NCI-H2171 (cell line): ENCODE results near the gene NME3.

Experiments used
- DNase-seq: peaks from one replicate; lab custom pipeline; 2025; lab: John Stamatoyannopoulos, UW

Gene NME3

DNA sequence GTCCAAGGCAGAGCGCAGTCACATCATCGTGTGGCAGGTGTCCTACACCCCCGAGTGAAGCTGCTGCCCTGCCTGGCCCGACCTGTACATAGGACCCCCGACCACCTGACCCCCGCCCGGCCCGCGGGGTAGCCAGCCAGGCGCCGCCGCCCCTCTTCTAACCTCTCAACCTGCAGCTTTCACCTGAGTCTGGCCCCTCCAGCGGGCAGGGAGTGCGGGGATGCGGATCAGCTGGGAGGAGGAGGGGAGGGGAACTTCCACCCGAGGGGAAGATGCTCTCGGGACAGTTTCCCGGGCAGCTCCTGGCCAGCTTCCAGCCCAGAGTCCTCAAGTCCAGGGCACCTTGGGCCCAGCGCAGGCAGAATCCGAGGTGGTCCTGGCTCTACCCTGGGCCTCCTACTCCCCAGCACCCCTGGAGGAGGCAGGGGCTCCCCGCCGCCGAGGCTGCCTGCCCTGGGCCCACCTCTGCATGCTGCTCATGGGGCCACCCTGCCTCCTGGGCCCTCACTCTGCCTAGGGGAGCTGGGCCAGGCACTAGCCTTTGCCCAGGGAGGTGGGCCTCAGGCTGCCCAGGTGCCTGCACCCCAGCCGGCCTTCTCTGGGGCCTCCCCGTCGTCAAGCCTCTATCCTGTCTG, 2.5 kb downstream of the NME3 start:
- DNase-seq: no peak

- DNase-seq: no peak
Observed at GRCh38 chr16:1768061-1768766, 3.1 kb downstream of the NME3 start.

- DNase-seq: no peak
Observed at GRCh38 chr16:1767116-1767994, 4.0 kb downstream of the NME3 start.

DNA sequence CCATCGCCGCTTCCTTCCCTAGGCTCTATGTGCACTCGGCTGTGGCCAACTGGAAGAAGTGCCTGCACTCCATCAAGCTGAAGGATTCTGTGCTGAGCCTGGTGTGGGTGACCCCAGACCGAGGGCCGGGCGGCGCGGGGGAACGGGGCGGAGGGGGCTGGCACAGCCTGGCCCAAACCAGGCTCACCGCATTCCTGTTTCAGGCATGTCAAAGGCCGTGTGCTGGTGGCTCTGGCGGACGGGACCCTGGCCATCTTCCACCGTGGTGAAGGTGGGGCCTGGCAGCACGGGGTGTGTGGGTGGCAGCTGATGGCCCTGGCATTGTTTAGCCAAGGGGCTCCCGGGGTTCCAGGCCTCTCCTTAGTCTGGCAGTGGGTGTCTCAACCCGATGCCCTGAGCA, 4.6 kb downstream of the NME3 start:
- DNase-seq: no peak

DNA sequence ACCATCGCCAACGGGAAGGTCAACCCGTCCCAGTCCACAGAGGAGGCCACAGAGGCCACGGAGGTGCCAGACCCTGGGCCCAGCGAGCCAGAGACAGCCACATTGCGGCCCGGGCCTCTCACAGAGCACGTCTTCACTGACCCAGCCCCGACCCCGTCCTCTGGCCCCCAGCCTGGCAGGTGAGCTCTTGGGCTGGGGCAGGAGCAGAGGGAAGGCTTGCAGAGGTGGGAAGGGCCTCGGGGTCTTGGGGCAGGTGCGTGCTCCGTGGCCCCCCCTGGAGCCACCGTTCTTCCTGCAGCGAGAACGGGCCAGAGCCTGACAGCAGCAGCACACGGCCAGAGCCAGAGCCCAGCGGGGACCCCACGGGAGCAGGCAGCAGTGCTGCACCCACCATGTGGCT, 5.1 kb downstream of the NME3 start:
- no peak for DNase-seq

- no peak for DNase-seq
Observed at GRCh38 chr16:1765826-1766225, 5.5 kb downstream of the NME3 start.

DNA sequence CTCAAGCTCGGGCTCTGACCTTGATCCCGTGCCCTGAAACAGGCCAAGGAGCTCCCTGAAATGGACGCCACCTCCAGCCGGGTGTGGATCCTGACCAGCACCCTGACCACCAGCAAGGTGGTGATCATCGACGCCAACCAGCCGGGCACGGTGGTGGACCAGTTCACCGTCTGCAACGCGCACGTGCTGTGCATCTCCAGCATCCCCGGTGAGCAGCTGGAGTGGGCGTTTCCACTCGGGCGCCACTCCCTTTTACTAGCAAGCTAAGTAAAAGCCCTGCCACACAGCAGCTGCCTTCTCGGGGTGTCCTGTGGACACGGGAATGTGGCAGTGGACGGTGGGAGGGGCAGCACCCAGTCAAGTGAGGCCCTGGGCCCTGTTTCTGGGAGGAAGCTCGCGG, 6.4 kb downstream of the NME3 start:
- DNase-seq: no peak

- DNase-seq: peak; percentile 80
Observed at GRCh38 chr16:1763521-1764511, 7.5 kb downstream of the NME3 start.

GRCh38 chr16:1762879-1763520, 8.3 kb downstream of the NME3 start:
- DNase-seq: no peak

GRCh38 chr16:1762196-1762878, 9.0 kb downstream of the NME3 start:
- DNase-seq: peak; percentile 74

- no peak for DNase-seq
Observed at GRCh38 chr16:1761751-1762150, 9.6 kb downstream of the NME3 start.

DNA sequence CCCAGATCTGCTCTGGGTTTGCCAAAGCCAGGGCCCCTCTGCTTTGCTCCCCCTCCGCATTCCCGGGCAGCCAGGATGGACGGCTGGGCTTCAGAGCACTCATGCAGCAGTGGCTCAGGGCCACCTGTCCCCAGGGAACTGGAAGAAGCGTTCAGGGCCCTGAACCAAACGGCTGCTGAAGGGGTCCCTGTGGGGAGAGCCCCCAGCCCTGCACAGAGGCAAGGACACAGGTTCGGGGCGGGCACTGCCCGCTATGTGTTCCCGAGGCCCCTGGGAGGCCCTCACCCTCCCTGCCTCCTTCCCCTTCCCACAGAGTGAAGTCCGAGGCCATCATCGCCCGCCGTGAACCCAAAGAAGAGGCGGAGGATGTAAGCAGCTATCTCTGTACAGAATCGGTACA, 10.4 kb downstream of the NME3 start:
- no peak for DNase-seq

DNA sequence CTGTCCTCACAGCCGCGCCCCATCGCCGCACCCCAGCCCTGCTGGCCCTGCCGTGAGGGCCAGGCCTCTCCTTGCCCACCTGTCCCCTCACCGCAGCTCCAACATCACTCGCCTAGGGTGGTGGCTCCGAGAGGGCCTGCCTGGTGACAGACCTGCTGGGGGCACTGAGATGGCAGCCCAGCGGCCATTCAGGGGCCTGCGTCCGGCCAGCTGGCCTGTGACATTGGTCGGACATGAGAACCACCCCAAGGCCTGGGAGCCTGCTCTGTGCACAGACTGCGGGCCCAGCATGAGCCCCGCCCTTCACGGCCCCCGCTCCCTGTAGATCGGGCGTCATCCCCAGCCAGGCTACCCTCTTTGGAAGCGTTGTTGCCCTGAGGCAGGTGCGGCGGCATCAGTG, 11.8 kb downstream of the NME3 start:
- no peak for DNase-seq

- no peak for DNase-seq
Observed at GRCh38 chr16:1758923-1759322, 12.4 kb downstream of the NME3 start.

DNA sequence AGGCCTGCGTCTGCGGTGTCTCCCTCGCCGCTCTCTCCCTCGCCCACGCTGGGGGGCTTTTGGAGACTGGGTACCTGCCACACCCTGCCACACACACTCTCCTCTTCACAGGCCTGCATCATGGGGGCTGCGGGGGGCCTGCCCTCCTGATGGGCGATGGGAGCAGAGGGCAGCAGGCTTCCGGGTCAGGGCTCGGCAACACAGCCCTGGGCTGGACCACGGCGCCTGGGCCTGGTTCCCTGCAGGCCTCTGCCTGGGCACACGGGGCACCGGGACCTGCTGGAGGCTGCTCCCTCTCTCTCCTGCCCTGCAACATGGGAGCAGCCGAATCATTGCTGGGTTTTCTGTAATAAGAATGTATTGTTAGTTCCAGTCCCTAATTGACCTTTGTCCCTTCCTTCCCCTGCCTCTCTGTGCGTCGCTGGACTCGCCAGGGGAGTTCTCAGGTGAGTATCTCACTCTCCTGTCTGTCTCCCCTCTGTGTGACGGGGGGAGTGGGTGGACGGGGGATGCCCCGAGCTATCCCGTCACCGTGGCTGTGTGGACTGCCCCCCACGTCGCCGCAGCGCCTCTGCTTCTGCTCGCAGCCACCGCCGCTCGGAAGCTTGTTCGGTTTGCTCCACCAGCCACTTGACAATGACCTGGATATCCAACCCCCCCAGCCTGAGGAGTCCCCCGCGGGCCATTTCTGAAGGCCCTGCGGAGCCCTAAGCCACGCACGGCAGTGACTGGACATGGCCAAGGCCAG, 13.5 kb downstream of the NME3 start:
- DNase-seq: no peak

DNA sequence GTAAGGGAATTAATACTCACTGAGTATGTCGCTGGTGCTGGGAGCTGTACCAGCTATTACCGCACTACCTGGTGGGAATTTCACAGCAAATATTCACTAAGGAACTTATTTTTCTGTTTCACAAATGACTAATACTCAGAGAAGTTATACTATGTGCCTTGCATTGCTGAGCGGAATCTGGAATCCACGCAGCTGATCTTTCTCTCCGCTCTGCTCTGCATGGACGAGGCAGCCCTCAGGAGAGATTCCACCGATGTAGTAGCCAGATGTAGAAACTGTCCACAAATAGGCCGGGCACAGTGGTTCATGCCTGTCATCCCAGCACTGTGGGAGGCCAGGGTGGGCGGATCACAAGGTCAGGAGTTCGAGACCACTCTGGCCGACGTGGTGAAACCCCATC, 17.1 kb downstream of the NME3 start:
- no peak for DNase-seq

DNA sequence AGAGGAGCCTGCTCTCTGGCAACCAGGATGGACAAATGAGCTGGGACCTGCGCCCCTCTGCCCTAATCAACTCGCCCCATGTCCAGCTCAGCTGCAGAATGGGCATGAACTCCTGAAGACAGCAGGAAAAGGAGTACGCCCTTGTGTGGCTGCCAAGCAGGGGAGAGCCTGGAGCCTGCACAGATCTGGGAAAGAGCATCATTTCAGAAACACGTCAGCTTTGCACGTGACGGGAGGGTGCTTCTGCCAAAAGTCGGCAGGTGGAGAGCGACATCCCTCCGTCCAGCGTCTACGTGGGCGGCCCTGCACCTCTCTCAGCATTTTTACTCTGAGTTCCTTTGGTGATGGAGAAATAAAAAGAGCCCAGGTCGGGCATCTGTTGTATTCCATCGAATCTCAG, 18.5 kb downstream of the NME3 start:
- no peak for DNase-seq

GRCh38 chr16:1751946-1752345, 19.4 kb downstream of the NME3 start:
- no peak for DNase-seq

DNA sequence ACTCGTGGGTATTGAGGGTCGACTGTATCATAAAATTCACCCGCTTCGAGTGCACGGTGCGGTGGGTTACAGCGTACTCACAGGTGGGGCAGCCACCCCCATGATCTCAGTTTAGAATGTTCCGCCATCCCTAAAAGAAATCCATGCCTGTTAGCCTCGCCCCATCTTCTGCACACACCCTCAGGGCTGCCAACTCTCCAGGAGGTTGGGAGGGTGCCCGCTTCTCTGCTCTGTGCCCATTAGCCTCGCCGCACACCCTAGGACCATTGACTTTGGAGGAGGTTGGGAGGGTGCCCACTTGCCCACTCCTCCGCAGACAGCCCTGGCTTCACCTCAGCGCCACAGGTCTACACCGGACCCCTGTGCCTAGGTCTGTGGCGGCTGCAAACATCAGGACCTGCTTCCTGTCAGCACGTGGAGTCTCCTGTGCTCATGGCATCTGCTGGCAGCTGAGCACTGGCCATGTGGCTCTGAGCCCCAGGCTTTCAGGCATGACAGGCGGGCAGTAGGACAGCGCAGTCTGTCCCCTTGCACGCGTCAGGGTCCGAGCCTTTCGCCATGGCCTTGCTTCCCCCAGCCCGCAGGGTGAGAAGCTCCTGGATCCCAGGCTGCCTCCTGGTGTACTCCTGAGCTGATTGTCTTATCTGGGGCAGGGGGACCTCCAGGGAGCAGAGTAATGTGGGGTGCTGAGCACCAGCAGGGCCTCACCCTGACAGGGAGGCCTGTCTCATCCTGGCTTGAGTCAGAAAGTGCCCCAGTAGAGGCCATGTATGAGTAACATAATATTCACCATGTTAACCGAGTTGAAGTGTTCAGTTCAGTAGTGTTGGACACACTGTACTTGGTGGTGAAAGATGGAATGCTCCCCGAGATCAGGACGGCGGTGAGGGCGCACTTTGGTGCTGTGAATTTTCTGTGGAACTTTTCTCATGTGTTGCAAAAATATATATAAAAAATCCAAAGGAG, 21.9 kb downstream of the NME3 start:
- DNase-seq: no peak
